Activated naive CD8-positive, alpha-beta T cell (primary cell): Measurements from ENCODE around the gene ZRANB3.
"Not testable (repeated sequence)": the region's sequence is repeated elsewhere in the genome, so short reads cannot be mapped to it uniquely, and the experiment has no call there.

Experiments used
- H3K27ac Mint-ChIP-seq: one replicate; pipeline ENCODE4 v1.8.0; 2021; ENCODE audit warnings: mixed read lengths
- H3K27me3 Mint-ChIP-seq: one replicate; pipeline ENCODE4 v1.8.0; 2021; ENCODE audit warnings: mixed read lengths
- H3K36me3 Mint-ChIP-seq: one replicate; pipeline ENCODE4 v1.8.0; 2021; ENCODE audit warnings: mixed read lengths
- H3K4me1 Mint-ChIP-seq: one replicate; pipeline ENCODE4 v1.8.0; 2021; ENCODE audit warnings: low read depth, mixed read lengths
- H3K4me3 Mint-ChIP-seq: one replicate; pipeline ENCODE4 v1.8.0; 2021; ENCODE audit warnings: mild to moderate bottlenecking, mixed read lengths
- H3K9me3 Mint-ChIP-seq: one replicate; pipeline ENCODE4 v1.8.0; 2021; ENCODE audit warnings: low read depth, mixed read lengths

ZRANB3 gene

GRCh38 chr2:135099802-135100483, 431.1 kb downstream of the ZRANB3 start:
- H3K4me3 Mint-ChIP-seq = no peak overlapping the region
- H3K4me1 Mint-ChIP-seq = peaks cover 30% of the 10 kb centered on the region
- H3K27me3 Mint-ChIP-seq = no peaks in the 10 kb centered on the region
- H3K36me3 Mint-ChIP-seq = peaks cover 28% of the 10 kb centered on the region
- peak overlapping the region; percentile 34 for H3K27ac Mint-ChIP-seq
- peaks cover 4% of the 10 kb centered on the region for H3K9me3 Mint-ChIP-seq

- Mint-ChIP-seq H3K27ac (peak overlapping the region; percentile 36), H3K4me3 (no peak overlapping the region), H3K4me1 (peaks cover 23% of the 10 kb centered on the region), H3K9me3 (no peaks in the 10 kb centered on the region), H3K27me3 (no peaks in the 10 kb centered on the region), H3K36me3 (peaks cover 27% of the 10 kb centered on the region)
Measured at GRCh38 chr2:135097532-135098231, 433.3 kb downstream of the ZRANB3 start.

DNA sequence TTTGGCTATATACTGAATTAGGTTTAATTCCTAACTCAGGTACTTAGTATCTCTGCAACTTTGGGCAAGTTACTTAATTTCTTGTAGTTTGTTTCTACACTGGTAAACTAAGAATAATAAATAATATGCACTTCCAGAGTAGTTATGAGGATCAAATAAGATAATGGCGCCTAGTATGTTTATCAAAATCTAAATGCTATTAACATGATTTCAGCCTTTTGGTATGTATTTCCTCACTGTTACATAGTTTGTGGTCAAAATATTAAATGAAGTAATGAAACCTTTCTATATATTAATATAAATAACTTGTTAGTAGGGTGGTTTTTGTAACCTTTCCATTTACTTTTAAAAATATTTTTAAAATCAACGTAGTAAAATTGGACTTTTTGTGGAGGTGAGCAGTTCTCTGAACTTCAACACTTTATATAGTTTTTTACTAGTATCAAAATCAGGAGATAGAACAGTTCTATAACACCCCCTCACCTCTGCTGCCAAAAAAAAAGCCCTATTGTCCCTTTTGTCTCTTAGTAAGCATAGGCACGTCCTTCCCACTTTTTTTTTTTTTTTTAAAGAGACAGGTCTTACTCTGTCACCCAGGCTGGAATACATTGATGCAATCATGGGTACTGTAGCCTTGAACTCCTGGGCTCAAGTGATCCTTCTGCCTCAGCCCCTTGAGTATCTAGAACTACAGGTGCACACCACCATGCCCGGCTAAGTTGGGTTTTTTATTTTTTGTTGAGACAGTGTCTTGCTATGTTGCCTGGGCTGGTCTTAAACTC, 434.2 kb downstream of the ZRANB3 start:
- Mint-ChIP-seq H3K4me1 (peaks cover 25% of the 10 kb centered on the region), H3K27ac (no peak overlapping the region), H3K4me3 (no peak overlapping the region), H3K36me3 (peaks cover 24% of the 10 kb centered on the region), H3K27me3 (no peaks in the 10 kb centered on the region), H3K9me3 (no peaks in the 10 kb centered on the region)

- H3K4me3 Mint-ChIP-seq = no peak overlapping the region
- peaks cover 23% of the 10 kb centered on the region for H3K36me3 Mint-ChIP-seq
- no peaks in the 10 kb centered on the region for H3K9me3 Mint-ChIP-seq
- H3K27me3 Mint-ChIP-seq = no peaks in the 10 kb centered on the region
- H3K4me1 Mint-ChIP-seq = peaks cover 22% of the 10 kb centered on the region
- peak overlapping the region; percentile 48 for H3K27ac Mint-ChIP-seq
Measured at GRCh38 chr2:135095591-135095990, 435.4 kb downstream of the ZRANB3 start.

DNA sequence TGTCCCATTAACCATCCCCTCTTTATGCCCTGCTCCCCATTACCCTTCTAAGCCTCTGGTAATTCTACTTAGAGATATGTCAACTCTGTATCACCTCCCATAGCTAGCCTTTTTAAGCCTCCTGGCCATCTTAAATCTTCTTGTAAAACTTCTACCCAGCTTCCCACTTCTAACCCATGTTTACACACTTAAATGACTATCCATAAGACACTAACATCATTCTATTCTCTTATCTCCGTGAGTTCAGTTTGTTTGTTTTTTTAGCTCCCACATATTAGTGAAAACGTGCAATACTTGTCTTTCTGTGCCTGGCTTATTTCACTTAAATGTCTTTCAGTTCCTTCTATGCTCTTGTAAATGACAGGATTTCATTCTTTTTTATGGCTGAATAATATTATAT, 436.5 kb downstream of the ZRANB3 start:
- Mint-ChIP-seq H3K27ac (no peak overlapping the region), H3K27me3 (no peaks in the 10 kb centered on the region), H3K4me3 (no peak overlapping the region), H3K36me3 (peaks cover 26% of the 10 kb centered on the region), H3K4me1 (peaks cover 17% of the 10 kb centered on the region), H3K9me3 (peaks cover under 1% of the 10 kb centered on the region)

- peaks cover 4% of the 10 kb centered on the region for H3K9me3 Mint-ChIP-seq
- H3K4me1 Mint-ChIP-seq = peaks cover 13% of the 10 kb centered on the region
- peaks cover 33% of the 10 kb centered on the region for H3K36me3 Mint-ChIP-seq
- H3K27ac Mint-ChIP-seq = no peak overlapping the region
- no peaks in the 10 kb centered on the region for H3K27me3 Mint-ChIP-seq
- no peak overlapping the region for H3K4me3 Mint-ChIP-seq
Measured at GRCh38 chr2:135093670-135094330, 437.2 kb downstream of the ZRANB3 start.

DNA sequence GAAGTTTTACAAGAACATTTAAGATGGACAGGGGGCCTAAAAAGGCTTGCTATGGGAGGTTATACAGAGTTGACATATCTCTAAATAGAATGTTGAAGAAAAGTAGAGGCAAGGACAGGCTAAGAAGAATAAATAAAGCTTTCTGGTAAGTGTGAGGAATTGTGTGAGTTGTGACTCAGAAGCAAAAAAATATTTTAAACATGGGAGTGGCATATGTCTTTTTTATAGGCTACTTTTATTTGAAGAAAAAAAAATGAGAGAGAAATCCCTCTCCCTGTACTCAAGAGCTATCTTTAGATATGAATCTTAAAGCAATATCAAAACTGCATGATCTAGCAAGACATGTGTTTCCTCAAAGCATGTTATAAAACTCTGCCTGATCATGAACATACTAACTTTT, 437.8 kb downstream of the ZRANB3 start:
- no peak overlapping the region for H3K4me3 Mint-ChIP-seq
- no peaks in the 10 kb centered on the region for H3K27me3 Mint-ChIP-seq
- H3K36me3 Mint-ChIP-seq = peaks cover 34% of the 10 kb centered on the region
- peaks cover 13% of the 10 kb centered on the region for H3K4me1 Mint-ChIP-seq
- peaks cover 4% of the 10 kb centered on the region for H3K9me3 Mint-ChIP-seq
- H3K27ac Mint-ChIP-seq = no peak overlapping the region

DNA sequence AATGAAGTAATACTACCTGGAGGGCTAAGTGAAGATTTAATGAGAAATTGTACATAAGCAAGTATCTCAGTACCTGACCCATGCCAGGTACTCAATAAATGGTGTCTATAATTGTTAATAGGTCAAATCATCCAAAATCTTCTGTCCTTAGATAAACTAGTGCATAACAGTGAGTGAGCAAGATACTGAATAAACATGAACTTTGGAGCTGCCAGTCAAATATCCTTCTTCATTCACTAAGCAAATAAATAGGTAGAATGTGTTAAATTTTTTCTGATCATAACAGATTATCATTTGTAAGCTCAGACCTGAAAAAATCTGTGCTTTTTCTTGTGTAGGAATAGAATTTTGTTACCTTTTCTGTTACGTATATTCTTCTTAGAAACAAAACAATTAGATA, 439.3 kb downstream of the ZRANB3 start:
- Mint-ChIP-seq H3K4me3 (no peak overlapping the region), H3K9me3 (peaks cover 4% of the 10 kb centered on the region), H3K27ac (no peak overlapping the region), H3K4me1 (peaks cover 17% of the 10 kb centered on the region), H3K36me3 (peaks cover 37% of the 10 kb centered on the region), H3K27me3 (no peaks in the 10 kb centered on the region)

GRCh38 chr2:135089597-135089996, 441.4 kb downstream of the ZRANB3 start:
- Mint-ChIP-seq H3K4me1 (peaks cover 33% of the 10 kb centered on the region), H3K36me3 (peaks cover 39% of the 10 kb centered on the region)
- H3K4me3 Mint-ChIP-seq, H3K27me3 Mint-ChIP-seq, H3K9me3 Mint-ChIP-seq, H3K27ac Mint-ChIP-seq: not testable (repeated sequence)
